HL-60/S4 (cell line): ENCODE data around the gene NPHP1.
"Not testable (repeated sequence)": the region's sequence is repeated elsewhere in the genome, so short reads cannot be mapped to it uniquely, and the experiment has no call there.

Source experiments
- in situ Hi-C: fragments of 300-500 bp; cut with MboI; formaldehyde crosslinking; loops from 2 replicates; pipeline ENCODE4 v1.14.3; 2022; ENCODE audit warnings: low sequenced_read_pairs

NPHP1 gene

GRCh38 chr2:110075896-110076295 lies 128.9 kb downstream of the NPHP1 start:
- in situ Hi-C loops = not testable (repeated sequence)
